ENCODE measurements around the gene CRNKL1.

Gene CRNKL1

GRCh38 chr20:20060234-20060998, 8.2 kb upstream of the CRNKL1 start:
- DNase-seq, result no peak

- DNase-seq, result no peak
Measured at GRCh38 chr20:20051767-20052073, 546 bp downstream of the CRNKL1 start.

GRCh38 chr20:20039752-20040387, 12.4 kb downstream of the CRNKL1 start:
- no peak for DNase-seq

GRCh38 chr20:20038586-20038985, 13.7 kb downstream of the CRNKL1 start:
- DNase-seq, result no peak

GRCh38 chr20:20037960-20038359, 14.3 kb downstream of the CRNKL1 start:
- DNase-seq, result no peak

- DNase-seq, result no peak
Measured at GRCh38 chr20:20036756-20037155, 15.5 kb downstream of the CRNKL1 start.

GRCh38 chr20:20034486-20034885, 17.8 kb downstream of the CRNKL1 start:
- no peak for DNase-seq

GRCh38 chr20:20031790-20032189, 20.5 kb downstream of the CRNKL1 start:
- no peak for DNase-seq

- DNase-seq, result no peak
Measured at GRCh38 chr20:20027284-20027683, 25.0 kb downstream of the CRNKL1 start.

- DNase-seq, result no peak
Measured at GRCh38 chr20:20024942-20025341, 27.3 kb downstream of the CRNKL1 start.

- no peak for DNase-seq
Measured at GRCh38 chr20:20023395-20023794, 28.9 kb downstream of the CRNKL1 start.

- DNase-seq, result no peak
Measured at GRCh38 chr20:20022498-20022897, 29.8 kb downstream of the CRNKL1 start.

- DNase-seq, result no peak
Measured at GRCh38 chr20:20021835-20022234, 30.4 kb downstream of the CRNKL1 start.

- no peak for DNase-seq
Measured at GRCh38 chr20:20020908-20021307, 31.4 kb downstream of the CRNKL1 start.

GRCh38 chr20:20019123-20019522, 33.1 kb downstream of the CRNKL1 start:
- no peak for DNase-seq

- DNase-seq, result no peak
Measured at GRCh38 chr20:20018366-20018765, 33.9 kb downstream of the CRNKL1 start.

- DNase-seq, result no peak
Measured at GRCh38 chr20:20017844-20018185, 34.5 kb downstream of the CRNKL1 start.

- peak; percentile 87 for DNase-seq
Measured at GRCh38 chr20:20017001-20017843, 35.0 kb downstream of the CRNKL1 start, which contains the start of gene NAA20. TSS of gene NAA20 (plus strand) at chr20:20017362. CDS start at chr20:20017397, 35 bp downstream.

- DNase-seq, result no peak
Measured at GRCh38 chr20:20014659-20015058, 37.6 kb downstream of the CRNKL1 start.

- DNase-seq, result no peak
Measured at GRCh38 chr20:20012541-20012940, 39.7 kb downstream of the CRNKL1 start.

GRCh38 chr20:20010639-20011500, 41.4 kb downstream of the CRNKL1 start:
- DNase-seq, result no peak

- DNase-seq, result no peak
Measured at GRCh38 chr20:20009784-20010253, 42.4 kb downstream of the CRNKL1 start.

- DNase-seq, result no peak
Measured at GRCh38 chr20:20005342-20005741, 46.9 kb downstream of the CRNKL1 start.
